ENCODE data around the gene TMEM184B.
A peak's percentile ranks its signal among the peaks of the same experiment; 100 is the strongest.

- TF ChIP-seq CTCF (IDR thresholded peaks at IDR 0.05) (no peak), POLR2A (IDR thresholded peaks at IDR 0.05) (peak; percentile 26)
Measured at GRCh38 chr22:38271927-38272372, 860 bp downstream of the TMEM184B start.

Data from prostate gland (tissue), 2 donors.